H9 (cell line): ENCODE data around the gene KRT74. TPM values are rescaled to one million over a fixed set of nuclear protein-coding genes. Genes with fewer than 3 reads are reported as not detected.
A peak's percentile ranks its signal among the peaks of the same experiment; 100 is the strongest.

Experiments
- DNase-seq: peaks from one replicate; pipeline ENCODE4 v3.0.0-alpha.2; 2017
- H2AFZ ChIP-seq: one replicate; pipeline ENCODE4 v1.6.1; 2013; ENCODE audit warnings: mild to moderate bottlenecking, low read length, control low read depth, moderate library complexity
- H2AK5ac ChIP-seq: 2 replicates; pipeline ENCODE4 v1.6.1; 2013; ENCODE audit warnings: low read length, control low read depth, mixed read lengths; ENCODE audit not compliant: insufficient read length
- H2BK120ac ChIP-seq: one replicate; pipeline ENCODE4 v1.6.1; 2013; ENCODE audit warnings: low read depth, mild to moderate bottlenecking, low read length, control low read depth, inconsistent platforms; ENCODE audit not compliant: poor library complexity, severe bottlenecking
- H2BK12ac ChIP-seq: 2 replicates; pipeline ENCODE4 v1.6.1; 2013; ENCODE audit warnings: low read length, control low read depth, mixed read lengths, low read depth; ENCODE audit not compliant: insufficient read length
- H2BK15ac ChIP-seq: 2 replicates; pipeline ENCODE4 v1.6.1; 2013; ENCODE audit warnings: low read depth, low read length, control low read depth
- H2BK20ac ChIP-seq: one replicate; pipeline ENCODE4 v1.6.1; 2013; ENCODE audit warnings: low read depth, mild to moderate bottlenecking, low read length, control low read depth, inconsistent platforms; ENCODE audit not compliant: poor library complexity, severe bottlenecking
- H2BK5ac ChIP-seq: 2 replicates; pipeline ENCODE4 v1.6.1; 2013; ENCODE audit warnings: low read length, control low read depth, mixed read lengths; ENCODE audit not compliant: insufficient read length
- H3K14ac ChIP-seq: 2 replicates; pipeline ENCODE4 v1.6.1; 2013; ENCODE audit warnings: low read length, control low read depth; ENCODE audit not compliant: insufficient read depth
- H3K18ac ChIP-seq: 2 replicates; pipeline ENCODE4 v1.6.1; 2013; ENCODE audit warnings: low read depth, mild to moderate bottlenecking, mixed read lengths, low read length, control low read depth; ENCODE audit not compliant: insufficient read length
- H3K23ac ChIP-seq: 2 replicates; pipeline ENCODE4 v1.6.1; 2013; ENCODE audit warnings: low read length, control low read depth, mixed read lengths, low read depth; ENCODE audit not compliant: insufficient read length
- H3K23me2 ChIP-seq: 2 replicates; pipeline ENCODE4 v1.6.1; 2013; ENCODE audit warnings: low read depth, mild to moderate bottlenecking, mixed read lengths, low read length, control low read depth; ENCODE audit not compliant: insufficient read length, poor library complexity, severe bottlenecking
- H3K27ac ChIP-seq: 2 replicates; pipeline ENCODE4 v1.5.1; 2013; ENCODE audit warnings: low read length, control low read depth, mixed read lengths, low read depth; ENCODE audit not compliant: insufficient read length
- H3K27me3 ChIP-seq: 2 replicates; pipeline ENCODE4 v1.6.1; 2013; ENCODE audit warnings: low read length, control low read depth, inconsistent platforms; ENCODE audit not compliant: insufficient read depth
- H3K4ac ChIP-seq: 2 replicates; pipeline ENCODE4 v1.6.1; 2013; ENCODE audit warnings: low read depth, mild to moderate bottlenecking, control low read depth, inconsistent platforms, low read length, moderate library complexity
- H3K4me1 ChIP-seq: 2 replicates; pipeline ENCODE4 v1.6.1; 2013; ENCODE audit warnings: low read length, control low read depth, inconsistent platforms; ENCODE audit not compliant: insufficient read depth
- H3K4me2 ChIP-seq: 2 replicates; pipeline ENCODE4 v1.6.1; 2013; ENCODE audit warnings: low read length, control low read depth, mixed read lengths; ENCODE audit not compliant: insufficient read length, insufficient read depth
- H3K56ac ChIP-seq: 2 replicates; pipeline ENCODE4 v1.6.1; 2013; ENCODE audit warnings: low read depth, mild to moderate bottlenecking, mixed read lengths, low read length, control low read depth; ENCODE audit not compliant: insufficient read length
- H3K79me1 ChIP-seq: 2 replicates; pipeline ENCODE4 v1.6.1; 2013; ENCODE audit warnings: low read depth, mild to moderate bottlenecking, moderate library complexity, low read length, control low read depth, inconsistent platforms; ENCODE audit not compliant: insufficient read depth, poor library complexity, severe bottlenecking
- H3K79me2 ChIP-seq: 2 replicates; pipeline ENCODE4 v1.6.1; 2013; ENCODE audit warnings: low read length, control low read depth, inconsistent platforms; ENCODE audit not compliant: insufficient read depth
- H3K9ac ChIP-seq: 2 replicates; pipeline ENCODE4 v1.6.1; 2013; ENCODE audit warnings: low read length, control low read depth, mixed read lengths; ENCODE audit not compliant: insufficient read length; ENCODE audit errors: extremely low read depth
- H3K9me3 ChIP-seq: one replicate; pipeline ENCODE4 v1.6.1; 2013; ENCODE audit warnings: low read depth, low read length, inconsistent platforms; ENCODE audit not compliant: control insufficient read depth
- H3T11ph ChIP-seq: one replicate; pipeline ENCODE4 v1.6.1; 2013; ENCODE audit warnings: mild to moderate bottlenecking, low read length, control low read depth, inconsistent platforms
- H4K20me1 ChIP-seq: one replicate; pipeline ENCODE4 v1.6.1; 2013; ENCODE audit not compliant: control insufficient read depth, insufficient read length, insufficient read depth
- H4K5ac ChIP-seq: 2 replicates; pipeline ENCODE4 v1.6.1; 2013; ENCODE audit warnings: low read depth, mild to moderate bottlenecking, mixed read lengths, low read length, control low read depth; ENCODE audit not compliant: insufficient read length
- H4K8ac ChIP-seq: replicated peaks from 2 replicates; pipeline ENCODE4 v1.6.1; 2013; ENCODE audit warnings: low read length, control low read depth, mixed read lengths, low read depth; ENCODE audit not compliant: insufficient read length
- H4K91ac ChIP-seq: 2 replicates; pipeline ENCODE4 v1.6.1; 2013; ENCODE audit warnings: low read depth, mild to moderate bottlenecking, moderate library complexity, mixed read lengths, low read length, control low read depth; ENCODE audit not compliant: insufficient read length
- H3K27ac Mint-ChIP-seq, 3 experiments: 2 replicates in 2 of 3; 3 replicates in 1 of 3; pipeline ENCODE4 v1.8.0; 2020 to 2021; ENCODE audit warnings: mixed read lengths in 3 of 3, mild to moderate bottlenecking in 1 of 3, moderate library complexity in 1 of 3
- H3K27me3 Mint-ChIP-seq: 2 replicates; pipeline ENCODE4 v1.8.0; 2021; ENCODE audit warnings: low read depth, mild to moderate bottlenecking, moderate library complexity, mixed read lengths
- H3K36me3 Mint-ChIP-seq, 3 experiments: 2 replicates in 2 of 3; 3 replicates in 1 of 3; pipeline ENCODE4 v1.8.0; 2020 to 2021; ENCODE audit warnings: low read depth in 3 of 3, mixed read lengths in 3 of 3; ENCODE audit not compliant: insufficient read depth in 1 of 3
- H3K4me1 Mint-ChIP-seq, 2 experiments: 2 replicates each; pipeline ENCODE4 v1.8.0; 2020; ENCODE audit warnings: mixed read lengths in 2 of 2
- H3K4me3 Mint-ChIP-seq, 2 experiments: 2 replicates in 1 of 2; 3 replicates in 1 of 2; pipeline ENCODE4 v1.8.0; 2020 to 2021; ENCODE audit warnings: mild to moderate bottlenecking in 2 of 2, mixed read lengths in 2 of 2, moderate library complexity in 1 of 2
- H3K9me3 Mint-ChIP-seq, 2 experiments: 2 replicates in 1 of 2; 3 replicates in 1 of 2; pipeline ENCODE4 v1.8.0; 2020; ENCODE audit warnings: mild to moderate bottlenecking in 2 of 2, mixed read lengths in 2 of 2, moderate library complexity in 1 of 2
- WGBS: extraction: QIAGEN DNeasy Blood & Tissue Kit; methylation state at CpG from one replicate; pipeline ENCODE4 v1.1.7; 2013; ENCODE audit warnings: missing lambda C conversion rate, low lambda C conversion rate, mixed read lengths; ENCODE audit not compliant: insufficient read length; ENCODE audit errors: extremely low coverage; 5-methylcytosine and 5-hydroxymethylcytosine counted together
- total RNA-seq: library from RNA; stranded (reverse); gene quantifications from 2 replicates; pipeline ENCODE4 v1.2.1, GENCODE V29; 2021
- TF ChIP-seq, protein P1 (sequence below): fragments of 200-600 bp; sonication (generic); conservative IDR thresholded peaks from 3 replicates; pipeline ENCODE4 v1.8.0; 2021; ENCODE audit warnings: antibody characterized with exemption, mild to moderate bottlenecking

The KRT74 gene
- total RNA-seq, 1 experiment from 2014 or later, result not detected

DNA sequence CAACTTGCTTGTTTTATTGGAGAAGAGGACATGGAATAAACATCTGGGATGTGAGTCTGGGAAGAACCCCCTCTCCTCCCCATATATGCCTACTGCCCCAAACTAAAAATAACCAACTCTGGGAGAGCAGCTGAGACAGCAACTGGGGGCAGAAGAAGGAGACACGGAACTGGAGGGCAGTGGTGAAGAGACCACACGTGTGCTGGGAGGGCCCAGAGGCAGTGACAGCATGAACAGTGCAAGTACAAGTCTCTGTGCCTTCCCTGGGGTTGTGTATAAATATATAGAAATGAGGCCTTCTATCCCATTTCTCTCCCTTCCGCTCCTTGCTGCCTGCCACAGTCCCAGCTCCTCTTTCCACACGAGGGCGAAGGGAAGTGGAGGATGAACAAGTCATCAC is 48.7 kb upstream of the KRT74 start:
- no peaks in the 10 kb centered on the region for H3K27me3 ChIP-seq
- Mint-ChIP-seq H3K4me1 (peaks cover 14 to 19% of the 10 kb centered on the region in 2 experiments), H3K27me3 (peaks cover 7% of the 10 kb centered on the region), H3K9me3 (no peaks in the 10 kb centered on the region), H3K4me3 (no peak overlapping the region), H3K27ac (no peak overlapping the region), H3K36me3 (no peaks in the 10 kb centered on the region)
- H2BK120ac ChIP-seq, result no peak overlapping the region
- no peak overlapping the region for H4K5ac ChIP-seq
- no peaks in the 10 kb centered on the region for H3K9me3 ChIP-seq
- no peak overlapping the region for H3K9ac ChIP-seq
- no peaks in the 10 kb centered on the region for H3K79me2 ChIP-seq
- no peak overlapping the region for H4K91ac ChIP-seq
- no peak overlapping the region for H3K14ac ChIP-seq
- no peak overlapping the region for H2BK12ac ChIP-seq
- H3K79me1 ChIP-seq, result no peaks in the 10 kb centered on the region
- H3K4me2 ChIP-seq, result no peak overlapping the region
- TF ChIP-seq, protein P1, sequence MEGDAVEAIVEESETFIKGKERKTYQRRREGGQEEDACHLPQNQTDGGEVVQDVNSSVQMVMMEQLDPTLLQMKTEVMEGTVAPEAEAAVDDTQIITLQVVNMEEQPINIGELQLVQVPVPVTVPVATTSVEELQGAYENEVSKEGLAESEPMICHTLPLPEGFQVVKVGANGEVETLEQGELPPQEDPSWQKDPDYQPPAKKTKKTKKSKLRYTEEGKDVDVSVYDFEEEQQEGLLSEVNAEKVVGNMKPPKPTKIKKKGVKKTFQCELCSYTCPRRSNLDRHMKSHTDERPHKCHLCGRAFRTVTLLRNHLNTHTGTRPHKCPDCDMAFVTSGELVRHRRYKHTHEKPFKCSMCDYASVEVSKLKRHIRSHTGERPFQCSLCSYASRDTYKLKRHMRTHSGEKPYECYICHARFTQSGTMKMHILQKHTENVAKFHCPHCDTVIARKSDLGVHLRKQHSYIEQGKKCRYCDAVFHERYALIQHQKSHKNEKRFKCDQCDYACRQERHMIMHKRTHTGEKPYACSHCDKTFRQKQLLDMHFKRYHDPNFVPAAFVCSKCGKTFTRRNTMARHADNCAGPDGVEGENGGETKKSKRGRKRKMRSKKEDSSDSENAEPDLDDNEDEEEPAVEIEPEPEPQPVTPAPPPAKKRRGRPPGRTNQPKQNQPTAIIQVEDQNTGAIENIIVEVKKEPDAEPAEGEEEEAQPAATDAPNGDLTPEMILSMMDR, result no peak
- no peaks in the 10 kb centered on the region for H3K4me1 ChIP-seq
- WGBS, result no CpG with 5 or more reads among the region's 5 CpGs
- no peak overlapping the region for H3T11ph ChIP-seq
- H3K23me2 ChIP-seq, result no peaks in the 10 kb centered on the region
- no peak overlapping the region for H2AK5ac ChIP-seq
- no peak overlapping the region for H4K8ac ChIP-seq
- H2BK20ac ChIP-seq, result no peak overlapping the region
- no peak overlapping the region for H2BK5ac ChIP-seq
- H3K4ac ChIP-seq, result no peak overlapping the region
- H2BK15ac ChIP-seq, result no peak overlapping the region
- no peak overlapping the region for H3K56ac ChIP-seq
- no peak overlapping the region for H3K23ac ChIP-seq
- no peak overlapping the region for H2AFZ ChIP-seq
- H4K20me1 ChIP-seq, result no peaks in the 10 kb centered on the region
- DNase-seq, result peak; percentile 14
- H3K18ac ChIP-seq, result no peak overlapping the region
- no peak overlapping the region for H3K27ac ChIP-seq
